Activated naive CD4-positive, alpha-beta T cell treated with anti-CD3 and anti-CD28 coated beads for 36 hours (primary cell): ENCODE data around the gene GUCY1A2. TPM values are rescaled to one million over a fixed set of nuclear protein-coding genes. Genes with fewer than 3 reads are reported as not detected.
"Not testable (repeated sequence)": the region's sequence is repeated elsewhere in the genome, so short reads cannot be mapped to it uniquely, and the experiment has no call there.

Experiments
- CTCF ChIA-PET: fragments of 350-600 bp; sonication (Branson Sonifier 250); formaldehyde crosslinking; loops from one replicate; lab custom pipeline; 2021; ENCODE audit warnings: antibody characterized with exemption; lab: Charles Lee
- DNase-seq: peaks from one replicate; pipeline ENCODE4 v3.0.0-alpha.2; 2020
- H3K27ac Mint-ChIP-seq: one replicate; pipeline ENCODE4 v1.8.0; 2021; ENCODE audit warnings: mild to moderate bottlenecking, mixed read lengths
- H3K27me3 Mint-ChIP-seq: one replicate; pipeline ENCODE4 v1.8.0; 2021; ENCODE audit warnings: low read depth, mixed read lengths
- H3K36me3 Mint-ChIP-seq: one replicate; pipeline ENCODE4 v1.8.0; 2021; ENCODE audit warnings: low read depth, mixed read lengths
- H3K4me1 Mint-ChIP-seq: one replicate; pipeline ENCODE4 v1.8.0; 2021; ENCODE audit warnings: low read depth, mixed read lengths
- H3K4me3 Mint-ChIP-seq: one replicate; pipeline ENCODE4 v1.8.0; 2021; ENCODE audit warnings: mild to moderate bottlenecking, moderate library complexity, mixed read lengths
- H3K9me3 Mint-ChIP-seq: one replicate; pipeline ENCODE4 v1.8.0; 2021; ENCODE audit warnings: mixed read lengths
- intact Hi-C: fragments of 100-400 bp; cut with micrococcal nuclease; formaldehyde crosslinking; loops from one replicate; pipeline ENCODE4 v1.15.1; 2023
- total RNA-seq, 2 experiments: library from RNA; stranded (reverse); gene quantifications; one replicate each; pipeline ENCODE4 v1.2.3, GENCODE V29; 2021

Gene GUCY1A2
- total RNA-seq, 2 experiments from 2014 or later = not detected

DNA sequence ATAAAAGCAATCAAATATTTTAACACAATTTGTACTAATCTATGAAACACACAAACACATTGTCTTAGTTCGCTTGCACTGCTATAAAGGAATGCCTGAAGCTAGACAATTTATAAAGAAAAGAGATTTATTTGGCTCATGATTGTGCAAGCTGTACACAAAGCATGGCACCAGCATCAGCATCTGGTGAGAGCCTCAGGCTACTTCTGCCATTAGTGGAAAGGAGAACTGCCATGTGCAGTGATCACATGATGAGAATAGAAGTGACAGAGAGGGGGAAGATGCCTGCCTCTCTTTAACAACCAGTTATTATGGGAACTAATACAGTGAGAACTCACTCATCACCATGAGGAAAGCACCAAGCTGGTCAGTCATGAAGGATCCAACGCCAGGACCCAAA lies 105.1 kb downstream of the GUCY1A2 start:
- intact Hi-C loops = no loop called here

DNA sequence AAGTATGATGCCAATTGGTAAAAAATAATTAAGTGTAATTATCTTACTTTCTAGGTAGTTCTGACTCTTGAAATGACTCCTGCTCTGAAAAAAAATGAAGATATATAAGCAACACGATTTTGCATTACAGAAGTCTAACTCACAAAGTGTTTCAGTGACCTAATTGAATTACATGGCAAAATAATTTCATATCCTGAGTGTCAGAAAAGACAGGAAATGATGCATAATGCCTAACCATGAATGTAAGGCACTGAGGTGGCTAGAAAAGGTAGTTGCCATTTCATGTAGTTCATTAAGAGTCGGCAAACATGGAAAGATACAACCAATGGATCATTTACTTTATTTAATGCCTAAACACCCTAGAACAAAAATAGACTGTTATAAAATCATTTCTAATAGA lies 113.5 kb downstream of the GUCY1A2 start:
- Mint-ChIP-seq H3K27me3 (no peaks in the 10 kb centered on the region), H3K9me3 (peaks cover 11% of the 10 kb centered on the region), H3K27ac (no peak overlapping the region), H3K4me1 (no peaks in the 10 kb centered on the region), H3K4me3 (no peak overlapping the region), H3K36me3 (no peaks in the 10 kb centered on the region)
- DNase-seq = no peak
- intact Hi-C loops = no loop called here
- CTCF ChIA-PET = no interaction called here

More for the DNA sequence above, 105.1 kb downstream of the GUCY1A2 start:
- Mint-ChIP-seq H3K36me3 (no peaks in the 10 kb centered on the region), H3K4me3 (no peak overlapping the region), H3K27ac (no peak overlapping the region), H3K4me1 (no peaks in the 10 kb centered on the region), H3K27me3 (no peaks in the 10 kb centered on the region), H3K9me3 (peaks cover 15% of the 10 kb centered on the region)
- CTCF ChIA-PET = no interaction called here
- no peak for DNase-seq

DNA sequence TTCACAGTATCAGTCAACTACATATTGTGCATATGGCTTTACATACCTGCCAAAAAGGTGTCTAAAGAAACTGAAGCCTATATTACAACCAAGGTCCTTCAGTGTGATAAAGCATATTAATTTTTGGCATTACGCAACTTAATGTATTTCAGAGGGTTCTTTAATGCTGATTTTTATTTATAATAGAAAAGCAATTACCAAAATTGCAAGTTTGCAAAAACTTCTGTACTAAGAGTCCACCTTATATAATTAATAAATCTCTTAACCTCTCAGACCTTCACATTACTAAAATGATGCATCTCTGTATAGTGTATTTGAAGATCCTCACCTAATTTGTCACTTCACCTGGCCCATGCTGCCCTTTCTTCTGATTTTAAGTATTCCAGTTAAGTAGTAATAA lies 128.6 kb downstream of the GUCY1A2 start:
- CTCF ChIA-PET = no interaction called here
- Mint-ChIP-seq H3K27ac (no peak overlapping the region), H3K4me3 (no peak overlapping the region), H3K27me3 (no peaks in the 10 kb centered on the region), H3K36me3 (no peaks in the 10 kb centered on the region), H3K4me1 (no peaks in the 10 kb centered on the region), H3K9me3 (peaks cover 10% of the 10 kb centered on the region)
- no peak for DNase-seq
- intact Hi-C loops = no loop called here

DNA sequence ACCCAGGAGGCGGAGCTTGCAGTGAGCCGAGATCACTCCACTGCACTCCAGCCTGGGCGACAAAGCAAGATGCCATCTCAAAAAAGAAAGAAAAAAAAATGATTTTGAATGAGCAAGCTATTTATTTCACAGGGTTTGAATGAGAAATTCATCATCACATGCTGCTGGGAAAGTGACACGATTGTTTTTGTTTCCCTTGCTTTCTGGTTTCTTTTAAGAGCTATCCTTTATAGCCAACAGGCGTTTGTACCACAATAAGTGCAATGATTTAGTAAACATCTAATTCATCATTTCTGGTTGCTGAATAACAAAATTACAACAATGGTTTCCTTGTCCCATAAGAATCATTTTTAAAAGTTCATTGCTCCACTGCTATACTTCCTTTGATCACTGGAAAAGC lies 129.9 kb downstream of the GUCY1A2 start:
- H3K9me3 Mint-ChIP-seq = peaks cover 8% of the 10 kb centered on the region

DNA sequence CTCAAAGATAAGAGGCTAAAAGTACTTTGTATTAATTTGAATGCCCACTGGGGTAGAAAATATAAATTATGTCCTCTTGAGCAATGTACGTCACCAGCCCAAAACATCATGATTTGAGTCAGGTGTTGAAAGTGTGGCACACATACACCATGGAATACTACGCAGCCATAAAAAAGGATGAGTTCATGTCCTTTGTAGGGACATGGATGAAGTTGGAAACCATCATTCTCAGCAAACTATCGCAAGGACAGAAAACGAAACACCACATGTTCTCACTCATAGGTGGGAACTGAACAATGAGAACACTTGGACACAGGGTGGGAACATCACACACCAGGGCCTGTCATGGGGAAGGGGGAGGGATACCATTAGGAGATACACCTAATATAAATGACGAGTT lies 134.6 kb downstream of the GUCY1A2 start:
- H3K4me3 Mint-ChIP-seq = not testable (repeated sequence)
- H3K9me3 Mint-ChIP-seq = peaks cover 14% of the 10 kb centered on the region

More for the DNA sequence above, 129.9 kb downstream of the GUCY1A2 start:
- Mint-ChIP-seq H3K4me3 (no peak overlapping the region), H3K36me3 (no peaks in the 10 kb centered on the region), H3K27me3 (no peaks in the 10 kb centered on the region), H3K27ac (no peak overlapping the region), H3K4me1 (no peaks in the 10 kb centered on the region)
- no peak for DNase-seq
- intact Hi-C loops = no loop called here
- CTCF ChIA-PET = no interaction called here

DNA sequence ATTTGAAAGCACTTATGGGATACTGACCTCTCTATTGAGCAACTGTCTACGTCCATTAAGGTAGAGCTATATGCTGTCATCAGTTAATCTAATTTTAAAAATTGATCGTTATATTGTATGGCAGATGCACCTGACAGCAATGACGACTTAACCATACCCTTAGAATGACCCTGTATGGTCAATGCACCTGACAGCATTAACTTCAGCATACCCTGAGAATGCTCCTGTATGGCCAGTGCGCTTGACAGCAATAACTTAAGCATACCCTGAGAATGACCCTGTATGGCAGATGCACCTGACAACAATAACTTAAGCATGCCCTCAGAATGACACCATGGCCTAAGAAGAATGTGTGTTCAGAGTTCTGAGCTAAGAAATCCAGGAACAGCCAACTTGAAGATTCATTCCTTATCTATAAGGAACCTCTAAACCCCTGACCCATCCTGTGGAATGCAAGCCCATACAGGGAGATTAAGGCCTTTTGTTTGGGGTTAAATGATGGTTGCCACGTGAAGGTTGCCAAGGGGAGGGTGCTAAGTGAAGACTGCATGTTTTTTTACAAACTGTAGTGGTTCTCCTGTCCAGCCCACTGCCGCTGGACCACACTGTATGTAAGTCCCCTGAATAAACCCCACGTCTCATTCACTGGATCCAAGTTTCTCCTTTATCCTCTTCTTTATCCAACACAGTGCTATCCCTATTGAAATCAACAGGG lies 138.3 kb downstream of the GUCY1A2 start:
- H3K4me1 Mint-ChIP-seq = no peaks in the 10 kb centered on the region
- H3K4me3 Mint-ChIP-seq = no peak overlapping the region
- H3K27me3 Mint-ChIP-seq = no peaks in the 10 kb centered on the region
- no peak for DNase-seq
- H3K36me3 Mint-ChIP-seq = no peaks in the 10 kb centered on the region
- no peak overlapping the region for H3K27ac Mint-ChIP-seq
- peaks cover 17% of the 10 kb centered on the region for H3K9me3 Mint-ChIP-seq
- intact Hi-C loops = no loop called here
- CTCF ChIA-PET = no interaction called here

More for the DNA sequence above, 134.6 kb downstream of the GUCY1A2 start:
- H3K36me3 Mint-ChIP-seq, H3K4me1 Mint-ChIP-seq, H3K27me3 Mint-ChIP-seq, intact Hi-C loops, H3K27ac Mint-ChIP-seq, CTCF ChIA-PET, DNase-seq: not testable (repeated sequence)

DNA sequence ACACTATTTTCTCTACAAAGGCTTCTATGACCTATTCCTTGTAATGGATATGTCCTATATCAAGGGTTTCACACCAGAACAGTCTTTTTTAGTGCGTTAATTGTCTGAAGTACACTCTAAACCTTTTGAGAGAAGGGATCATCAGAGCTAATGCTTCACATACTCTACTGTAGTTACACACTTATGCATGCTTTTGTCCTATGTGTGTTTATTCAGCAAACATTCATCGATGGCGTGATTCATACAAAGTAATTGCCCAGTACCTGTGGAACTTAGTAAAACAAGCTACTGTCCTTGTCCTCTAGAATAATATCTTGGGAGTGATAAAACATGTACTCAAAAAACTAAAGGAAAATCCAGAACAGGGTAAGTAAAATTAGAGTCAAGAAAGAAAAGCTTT lies 139.2 kb downstream of the GUCY1A2 start:
- Mint-ChIP-seq H3K36me3 (no peaks in the 10 kb centered on the region), H3K27me3 (no peaks in the 10 kb centered on the region), H3K27ac (no peak overlapping the region), H3K4me1 (no peaks in the 10 kb centered on the region), H3K4me3 (no peak overlapping the region), H3K9me3 (peaks cover 14% of the 10 kb centered on the region)
- no peak for DNase-seq
- intact Hi-C loops = no loop called here
- CTCF ChIA-PET = no interaction called here

DNA sequence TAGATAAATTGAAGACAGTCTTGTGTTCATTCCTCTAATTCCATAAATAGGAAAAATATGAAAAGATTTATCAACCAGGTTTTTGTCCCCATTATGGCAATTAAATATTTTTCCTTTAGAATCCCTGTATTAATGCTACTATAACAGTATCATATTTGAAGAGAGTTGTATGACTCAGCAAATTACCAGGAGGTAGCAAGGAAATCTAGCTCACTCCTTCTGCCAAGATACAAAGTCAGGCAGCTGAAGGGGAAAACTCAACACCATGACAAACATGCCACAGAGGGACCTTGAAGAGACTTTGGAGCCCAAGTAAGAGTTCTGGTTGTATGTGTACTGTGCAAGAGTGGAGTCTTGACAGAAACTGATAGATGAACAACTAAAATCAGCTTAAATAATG lies 143.3 kb downstream of the GUCY1A2 start:
- Mint-ChIP-seq H3K4me1 (no peaks in the 10 kb centered on the region), H3K36me3 (no peaks in the 10 kb centered on the region), H3K4me3 (no peak overlapping the region), H3K9me3 (peaks cover 11% of the 10 kb centered on the region), H3K27ac (no peak overlapping the region), H3K27me3 (no peaks in the 10 kb centered on the region)
- CTCF ChIA-PET = no interaction called here
- no peak for DNase-seq
- intact Hi-C loops = no loop called here

DNA sequence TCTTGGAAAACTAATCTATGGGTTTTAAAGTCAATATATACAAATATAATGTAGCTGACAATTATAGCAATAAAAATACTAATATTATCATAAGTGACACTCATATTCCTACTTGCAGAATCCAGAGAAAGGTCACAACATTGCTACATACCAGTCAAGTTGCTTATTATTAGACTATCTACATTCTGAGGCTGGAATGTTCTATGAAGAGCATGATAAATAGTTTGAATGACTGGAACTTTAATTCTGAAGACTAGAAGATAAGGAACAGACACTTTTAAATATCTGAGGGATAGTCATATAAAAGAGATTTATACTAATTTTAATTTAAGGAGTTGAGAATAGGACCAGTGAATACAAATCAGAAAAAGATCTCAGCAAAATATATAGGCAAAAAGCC lies 146.0 kb downstream of the GUCY1A2 start:
- Mint-ChIP-seq H3K36me3 (no peaks in the 10 kb centered on the region), H3K9me3 (peaks cover 15% of the 10 kb centered on the region), H3K27ac (no peak overlapping the region), H3K4me1 (no peaks in the 10 kb centered on the region), H3K4me3 (no peak overlapping the region), H3K27me3 (no peaks in the 10 kb centered on the region)
- intact Hi-C loops = no loop called here
- DNase-seq = no peak
- CTCF ChIA-PET = no interaction called here

DNA sequence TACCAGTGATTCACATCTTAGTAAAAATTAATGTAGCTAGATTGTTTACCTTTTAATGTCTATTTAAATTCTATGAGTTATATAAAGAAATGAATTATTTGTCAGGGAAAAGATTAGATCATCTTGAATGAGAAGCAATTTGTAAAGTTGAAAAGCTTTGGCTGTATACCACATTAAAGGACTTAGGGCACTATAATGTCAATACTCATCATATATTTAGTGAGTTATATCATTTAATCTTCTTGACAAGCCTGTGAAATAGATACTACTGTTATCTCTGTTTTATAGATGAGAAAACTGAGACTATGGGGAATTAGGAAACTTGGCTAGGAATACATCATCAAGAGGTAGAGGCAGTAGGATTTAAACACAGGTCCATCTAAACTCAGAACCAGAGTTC lies 160.1 kb downstream of the GUCY1A2 start:
- DNase-seq = no peak
- peaks cover 15% of the 10 kb centered on the region for H3K9me3 Mint-ChIP-seq
- H3K27ac Mint-ChIP-seq = no peak overlapping the region
- no peaks in the 10 kb centered on the region for H3K4me1 Mint-ChIP-seq
- H3K27me3 Mint-ChIP-seq = no peaks in the 10 kb centered on the region
- intact Hi-C loops = no loop called here
- no peaks in the 10 kb centered on the region for H3K36me3 Mint-ChIP-seq
- CTCF ChIA-PET = interaction anchor here (0.6 kb wide), 1 partner anchor 265 kb away, joined by 3 read pairs; no protein-coding TSS in a partner anchor
- H3K4me3 Mint-ChIP-seq = no peak overlapping the region

DNA sequence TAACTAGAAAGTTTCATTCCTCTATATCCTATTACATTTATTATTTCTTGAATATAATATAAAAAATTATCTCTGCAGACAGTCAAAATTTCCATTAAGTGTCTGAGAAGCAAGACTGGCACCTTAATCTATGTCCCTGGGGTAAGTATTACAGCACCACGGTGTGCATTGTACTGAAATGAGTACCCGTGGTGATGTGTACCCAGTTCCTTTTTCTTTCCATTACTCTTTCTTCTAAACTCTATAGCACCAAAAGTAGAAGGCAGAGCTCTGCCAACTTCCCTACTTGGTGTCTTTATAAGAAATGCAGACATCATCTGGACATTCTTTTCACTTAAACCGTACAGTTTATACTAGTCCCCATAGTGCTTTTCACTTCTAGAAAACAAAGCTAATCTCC lies 161.7 kb downstream of the GUCY1A2 start:
- Mint-ChIP-seq H3K27me3 (no peaks in the 10 kb centered on the region), H3K36me3 (no peaks in the 10 kb centered on the region), H3K4me3 (no peak overlapping the region), H3K4me1 (no peaks in the 10 kb centered on the region), H3K27ac (no peak overlapping the region), H3K9me3 (peaks cover 26% of the 10 kb centered on the region)
- CTCF ChIA-PET = no interaction called here
- intact Hi-C loops = no loop called here
- DNase-seq = no peak

DNA sequence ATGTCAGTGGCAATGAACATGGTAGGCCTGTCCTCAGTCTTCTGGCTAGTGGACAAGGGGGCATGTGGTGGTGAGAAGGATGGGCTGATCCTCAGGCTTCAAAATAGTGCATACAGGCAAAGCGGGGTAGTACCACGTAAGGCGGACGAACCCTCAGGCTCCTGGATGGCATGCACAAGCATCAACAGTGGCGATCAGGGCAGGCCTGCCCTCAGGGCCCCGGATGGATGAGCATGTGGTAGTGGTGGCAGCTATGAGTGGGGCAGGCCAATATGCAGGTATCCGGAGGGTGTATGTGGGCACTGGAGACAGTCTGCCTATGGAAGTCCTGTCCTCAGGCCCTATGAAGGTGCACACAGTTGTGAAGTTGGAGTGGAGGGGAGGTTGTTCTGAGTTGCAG lies 163.8 kb downstream of the GUCY1A2 start:
- Mint-ChIP-seq H3K36me3 (no peaks in the 10 kb centered on the region), H3K9me3 (peaks cover 28% of the 10 kb centered on the region), H3K4me3 (no peak overlapping the region), H3K27ac (no peak overlapping the region), H3K4me1 (no peaks in the 10 kb centered on the region), H3K27me3 (no peaks in the 10 kb centered on the region)
- intact Hi-C loops = no loop called here
- CTCF ChIA-PET = no interaction called here
- DNase-seq = no peak

DNA sequence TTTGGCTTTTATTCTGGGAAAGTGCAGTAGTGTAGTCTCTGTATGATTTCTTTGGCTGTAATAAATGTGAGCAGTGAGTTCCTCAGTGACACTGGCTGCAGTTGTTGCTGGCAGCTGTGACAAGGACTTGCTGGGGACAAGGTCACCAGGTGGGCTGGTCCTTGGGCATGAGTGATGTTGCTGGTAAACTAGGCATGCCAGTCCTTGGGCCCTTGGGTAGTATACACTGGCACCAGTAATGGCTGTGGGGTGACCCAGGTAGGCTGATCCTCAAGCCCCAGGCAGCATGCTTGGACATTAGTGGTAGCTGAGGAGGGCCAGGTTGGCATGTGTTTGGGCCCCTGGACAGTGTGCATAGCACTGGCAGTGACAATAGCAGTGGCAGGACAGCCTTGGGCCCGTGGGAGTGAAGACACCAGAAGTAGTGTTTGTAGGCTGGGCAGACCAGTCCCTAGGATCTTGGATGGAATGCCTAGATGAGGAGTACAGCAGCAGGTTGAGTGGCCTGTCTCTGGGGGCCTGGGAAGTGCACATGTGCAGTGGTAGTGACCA lies 164.3 kb downstream of the GUCY1A2 start:
- no peak overlapping the region for H3K4me3 Mint-ChIP-seq
- H3K27ac Mint-ChIP-seq = no peak overlapping the region
- H3K4me1 Mint-ChIP-seq = no peaks in the 10 kb centered on the region
- H3K27me3 Mint-ChIP-seq = no peaks in the 10 kb centered on the region
- H3K9me3 Mint-ChIP-seq = peaks cover 28% of the 10 kb centered on the region
- DNase-seq = no peak
- no peaks in the 10 kb centered on the region for H3K36me3 Mint-ChIP-seq
- intact Hi-C loops = no loop called here
- CTCF ChIA-PET = no interaction called here
